Pancreas (tissue), 10 donors: ENCODE measurements around the gene ASPRV1. TPM values are rescaled to one million over a fixed set of nuclear protein-coding genes. Genes with fewer than 3 reads are reported as not detected.

Experiments
- ATAC-seq, 4 donors: fragments of 200-7000 bp; cut with Tn5 transposase; one replicate each; pipeline versions ENCODE4 v1.8.0 to v1.9.1; 2020; ENCODE audit warnings: mild to moderate bottlenecking in 4 of 4, moderate library complexity in 4 of 4
- DNase-seq, 6 donors: peaks; one replicate each; pipeline ENCODE4 v3.0.0-alpha.2; 2020
- FAIRE-seq: peaks from 2 replicates; lab custom pipeline; 2012; peaks lifted over from hg19 to GRCh38; lab: Jason Lieb, UNC
- H3K27ac ChIP-seq, 4 donors: fragments of 200-600 bp; sonication (generic); 1 replicate in 3 of 4; 2 replicates in 1 of 4; pipeline versions ENCODE4 v1.5.0 to v1.8.0; 2020
- H3K27me3 ChIP-seq, 4 donors: fragments of 200-600 bp; one replicate each; pipeline ENCODE4 v1.8.0; 2021
- H3K36me3 ChIP-seq, 3 donors: fragments of 200-600 bp; sonication (generic) in 1 of 3; one replicate each; pipeline versions ENCODE4 v1.5.0 to v1.8.0; 2020 to 2021
- H3K4me1 ChIP-seq, 3 donors: fragments of 200-600 bp; one replicate each; pipeline ENCODE4 v1.8.0; 2021
- H3K4me3 ChIP-seq, 4 donors: fragments of 200-600 bp; sonication (generic) in 2 of 4; one replicate each; pipeline versions ENCODE4 v1.5.0 to v1.8.0; 2020 to 2021
- H3K9me3 ChIP-seq, 4 donors: fragments of 200-600 bp; one replicate each; pipeline ENCODE4 v1.8.0; 2021
- WGBS, 2 donors: extraction: QIAGEN DNeasy Blood & Tissue Kit; methylation state at CpG; one replicate each; pipeline ENCODE4 v1.1.7; 2013; 5-methylcytosine and 5-hydroxymethylcytosine counted together
- intact Hi-C, 3 donors: fragments of 100-400 bp; cut with DNase I; formaldehyde crosslinking; loops; one replicate each; pipeline versions ENCODE4 v1.11.1 to v1.14.2; 2022
- polyA plus RNA-seq, 2 donors: library from polyadenylated mRNA; stranded (reverse); fragments of 200-250 nt; gene quantifications; one replicate each; pipeline ENCODE4 v1.2.3, GENCODE V29; 2013
- total RNA-seq, 6 donors: library from RNA; stranded (reverse); fragmentation: NEBNext Ultra II Directional in 4 of 6; extraction: Animal tissue kit (Norgen Biotek cat#: 25700) in 4 of 6; gene quantifications; one replicate each; pipeline versions ENCODE4 v1.2.1 to v1.2.4, GENCODE V29; 2021 to 2023
- TF ChIP-seq, protein P1 (sequence below), 4 donors: fragments of 200-600 bp; sonication (generic) in 3 of 4; IDR thresholded peaks; one replicate each; pipeline versions ENCODE4 v1.5.0 to v1.8.0; 2021; ENCODE audit warnings: antibody characterized with exemption in 4 of 4
- donor health status: healthy with polysubstance abuse.
- donor health status: DM: no; HTN: no; CAD: no; lungs with moderate emphysema.
- donor health status: DM: no; HTN: no; CAD: no.
- donor health status: control.
- donor health status: control.
- donor health status: Bipolar disorder and iron deficiency.
- donor health status: DM: yes; HTN: yes; CAD: no.
- donor health status: DM: no; HTN: no; CAD: no.
- donor health status: DM: no; HTN: no; CAD: no.
- donor health status: DM: yes; HTN: yes; CAD: no.

ASPRV1 gene
- total and polyA plus RNA-seq, 8 donors: 0.12 to 1.2 (median 0.29) TPM

- H3K27ac ChIP-seq: peak overlapping the region in 1 of 4 donors; percentile 11
- peaks cover 0 to 9% (median 0%) of the 10 kb centered on the region in 3 donors for H3K4me1 ChIP-seq
- H3K36me3 ChIP-seq: peaks cover 8 to 30% (median 19%) of the 10 kb centered on the region in 3 donors
- 68 to 74% methylated on average over 4 of the region's 4 CpGs for WGBS, 2 donors
- peak in 3 of 4 donors; percentile 61 to 80 (median 78) for ATAC-seq
- DNase-seq: no peak
- no peaks in the 10 kb centered on the region for H3K27me3 ChIP-seq
- no peak for FAIRE-seq
- no peaks in the 10 kb centered on the region for H3K9me3 ChIP-seq
- intact Hi-C loops: loop anchor here in 1 of 3 donors (10.0 kb wide), 1 partner anchor 111 kb away; no protein-coding TSS in a partner anchor
- TF ChIP-seq, protein P1, sequence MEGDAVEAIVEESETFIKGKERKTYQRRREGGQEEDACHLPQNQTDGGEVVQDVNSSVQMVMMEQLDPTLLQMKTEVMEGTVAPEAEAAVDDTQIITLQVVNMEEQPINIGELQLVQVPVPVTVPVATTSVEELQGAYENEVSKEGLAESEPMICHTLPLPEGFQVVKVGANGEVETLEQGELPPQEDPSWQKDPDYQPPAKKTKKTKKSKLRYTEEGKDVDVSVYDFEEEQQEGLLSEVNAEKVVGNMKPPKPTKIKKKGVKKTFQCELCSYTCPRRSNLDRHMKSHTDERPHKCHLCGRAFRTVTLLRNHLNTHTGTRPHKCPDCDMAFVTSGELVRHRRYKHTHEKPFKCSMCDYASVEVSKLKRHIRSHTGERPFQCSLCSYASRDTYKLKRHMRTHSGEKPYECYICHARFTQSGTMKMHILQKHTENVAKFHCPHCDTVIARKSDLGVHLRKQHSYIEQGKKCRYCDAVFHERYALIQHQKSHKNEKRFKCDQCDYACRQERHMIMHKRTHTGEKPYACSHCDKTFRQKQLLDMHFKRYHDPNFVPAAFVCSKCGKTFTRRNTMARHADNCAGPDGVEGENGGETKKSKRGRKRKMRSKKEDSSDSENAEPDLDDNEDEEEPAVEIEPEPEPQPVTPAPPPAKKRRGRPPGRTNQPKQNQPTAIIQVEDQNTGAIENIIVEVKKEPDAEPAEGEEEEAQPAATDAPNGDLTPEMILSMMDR (IDR thresholded peaks at IDR 0.05): no peak
- no peak overlapping the region for H3K4me3 ChIP-seq
Measured at GRCh38 chr2:69933839-69934613, 27.4 kb downstream of the ASPRV1 start.

GRCh38 chr2:69933254-69933828 lies 28.1 kb downstream of the ASPRV1 start:
- Histone ChIP-seq H3K36me3 (peaks cover 8 to 25% (median 13%) of the 10 kb centered on the region in 3 donors), H3K27ac (peak overlapping the region in 1 of 4 donors; percentile 11), H3K9me3 (no peaks in the 10 kb centered on the region), H3K4me3 (no peak overlapping the region), H3K27me3 (no peaks in the 10 kb centered on the region), H3K4me1 (peaks cover 0 to 9% (median 0%) of the 10 kb centered on the region in 3 donors)
- TF ChIP-seq, protein P1 (IDR thresholded peaks at IDR 0.05): no peak
- DNase-seq: no peak
- intact Hi-C loops: loop anchor here in 1 of 3 donors (10.0 kb wide), 1 partner anchor 111 kb away; no protein-coding TSS in a partner anchor
- no peak for FAIRE-seq
- peak in 2 of 4 donors; percentile 56 to 67 for ATAC-seq

DNA sequence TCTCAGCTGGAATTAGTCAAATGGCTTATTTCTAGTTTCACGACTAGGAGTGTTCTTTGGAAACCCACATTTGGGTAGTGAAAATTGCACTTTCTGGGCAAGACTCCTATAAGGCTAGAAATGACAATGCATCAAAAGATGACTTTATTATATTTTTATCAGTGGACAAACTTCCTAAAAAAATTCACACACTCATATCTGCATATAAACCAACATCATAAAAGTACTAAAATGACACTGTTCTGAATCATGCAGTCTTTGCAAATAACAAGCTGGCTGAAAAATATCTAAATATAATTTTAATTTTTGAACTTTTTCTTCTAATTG lies 28.9 kb downstream of the ASPRV1 start:
- Histone ChIP-seq H3K4me3 (no peak overlapping the region), H3K27me3 (no peaks in the 10 kb centered on the region), H3K9me3 (no peaks in the 10 kb centered on the region), H3K27ac (no peak overlapping the region), H3K4me1 (peaks cover 0 to 9% (median 0%) of the 10 kb centered on the region in 3 donors), H3K36me3 (peaks cover 4 to 17% (median 6%) of the 10 kb centered on the region in 3 donors)
- 75 to 89% methylated on average over 1 of the region's 1 CpG for WGBS, 2 donors
- intact Hi-C loops: loop anchor here in 1 of 3 donors (10.0 kb wide), 1 partner anchor 112 kb away; no protein-coding TSS in a partner anchor
- no peak for ATAC-seq
- no peak for FAIRE-seq
- DNase-seq: no peak
- TF ChIP-seq, protein P1 (IDR thresholded peaks at IDR 0.05): no peak

GRCh38 chr2:69931832-69932595 lies 29.4 kb downstream of the ASPRV1 start:
- no peak for ATAC-seq
- H3K27me3 ChIP-seq: no peaks in the 10 kb centered on the region
- H3K36me3 ChIP-seq: peaks cover 0 to 16% (median 5%) of the 10 kb centered on the region in 3 donors
- no peak for DNase-seq
- intact Hi-C loops: loop anchor here in 1 of 3 donors (10.0 kb wide), 1 partner anchor 113 kb away; no protein-coding TSS in a partner anchor
- WGBS, 2 donors: 90 to 94% methylated on average over 7 of the region's 7 CpGs
- H3K27ac ChIP-seq: no peak overlapping the region
- peaks cover 0 to 9% (median 0%) of the 10 kb centered on the region in 3 donors for H3K4me1 ChIP-seq
- H3K4me3 ChIP-seq: no peak overlapping the region
- H3K9me3 ChIP-seq: no peaks in the 10 kb centered on the region
- FAIRE-seq: no peak
- TF ChIP-seq, protein P1 (IDR thresholded peaks at IDR 0.05): no peak
